H1 (cell line): ENCODE measurements around the gene TUG1. TPM values are rescaled to one million over a fixed set of nuclear protein-coding genes. Genes with fewer than 3 reads are reported as not detected.

Source experiments
- CTCF ChIA-PET: fragments of 300-600 bp; sonication (Branson Sonifier 250); formaldehyde crosslinking; loops from one replicate; lab custom pipeline; 2021; ENCODE audit not compliant: partially characterized antibody; lab: Charles Lee
- POLR2A ChIA-PET: fragments of 300-600 bp; sonication (Branson Sonifier 250); formaldehyde crosslinking; loops from one replicate; lab custom pipeline; 2021; ENCODE audit warnings: inconsistent platforms; ENCODE audit not compliant: partially characterized antibody; lab: Charles Lee
- DNase-seq, 2 experiments: peaks; one replicate each; pipeline versions ENCODE4 v3.0.0 to v3.0.0-alpha.2; 2010 to 2022; ENCODE audit warnings: low spot score in 2 of 2, low read depth in 1 of 2, mixed read lengths in 1 of 2
- FAIRE-seq: peaks from 2 replicates; lab custom pipeline; 2011; peaks lifted over from hg19 to GRCh38; lab: Jason Lieb, UNC
- H2AFZ ChIP-seq: 2 replicates; pipeline ENCODE4 v1.8.1; 2012; ENCODE audit warnings: low read length, inconsistent platforms
- H2AK5ac ChIP-seq: 2 replicates; pipeline ENCODE4 v1.6.1; 2013; ENCODE audit warnings: low read depth, low read length
- H2BK120ac ChIP-seq: replicated peaks from 2 replicates; pipeline ENCODE3; 2013; ENCODE audit warnings: low read depth, low read length, inconsistent platforms
- H2BK12ac ChIP-seq: 2 replicates; pipeline ENCODE4 v1.6.1; 2013; ENCODE audit warnings: low read depth, low read length
- H2BK15ac ChIP-seq: 2 replicates; pipeline ENCODE4 v1.6.1; 2013; ENCODE audit warnings: low read length
- H2BK20ac ChIP-seq: 2 replicates; pipeline ENCODE4 v1.6.1; 2013; ENCODE audit warnings: low read length
- H2BK5ac ChIP-seq: 2 replicates; pipeline ENCODE4 v1.6.1; 2013; ENCODE audit warnings: low read depth, low read length
- H3K14ac ChIP-seq: 2 replicates; pipeline ENCODE4 v1.6.1; 2013; ENCODE audit warnings: inconsistent platforms; ENCODE audit not compliant: insufficient read length
- H3K18ac ChIP-seq: 2 replicates; pipeline ENCODE4 v1.6.1; 2013; ENCODE audit warnings: low read length; ENCODE audit errors: extremely low read depth
- H3K23ac ChIP-seq: 2 replicates; pipeline ENCODE4 v1.6.1; 2013; ENCODE audit warnings: inconsistent platforms; ENCODE audit not compliant: insufficient read length
- H3K23me2 ChIP-seq: 2 replicates; pipeline ENCODE4 v1.6.1; 2013; ENCODE audit warnings: low read depth, low read length
- H3K27ac ChIP-seq: 2 replicates; pipeline ENCODE4 v1.6.1; 2011; ENCODE audit warnings: low read depth, low read length, inconsistent platforms
- H3K27me3 ChIP-seq, 4 experiments: replicated peaks in 1 of 4; 1 replicate in 1 of 4; 2 replicates in 3 of 4; pipeline versions ENCODE4 v1.6.1 to v1.8.1; 2011 to 2013; ENCODE audit warnings: low read length in 3 of 4, mild to moderate bottlenecking in 3 of 4, inconsistent platforms in 2 of 4, mixed read lengths in 2 of 4, moderate library complexity in 1 of 4; ENCODE audit not compliant: control insufficient read depth in 3 of 4, insufficient read depth in 3 of 4; ENCODE audit errors: extremely low read depth in 1 of 4
- H3K36me3 ChIP-seq, 4 experiments: 2 replicates each; pipeline versions ENCODE4 v1.6.1 to v1.8.1; 2011 to 2013; ENCODE audit warnings: mild to moderate bottlenecking in 4 of 4, low read length in 3 of 4, moderate library complexity in 2 of 4, control low read depth in 1 of 4, inconsistent platforms in 1 of 4; ENCODE audit not compliant: insufficient read depth in 4 of 4, control insufficient read depth in 2 of 4
- H3K4ac ChIP-seq: replicated peaks from 2 replicates; pipeline ENCODE3; 2013; ENCODE audit warnings: low read length, low read depth, mixed read lengths, inconsistent platforms; ENCODE audit not compliant: insufficient read length
- H3K4me1 ChIP-seq, 4 experiments: replicated peaks in 1 of 4; 1 replicate in 1 of 4; 2 replicates in 3 of 4; pipeline versions ENCODE4 v1.6.1 to v1.8.1; 2011 to 2013; ENCODE audit warnings: low read length in 3 of 4, inconsistent platforms in 2 of 4, mixed read lengths in 1 of 4; ENCODE audit not compliant: insufficient read depth in 4 of 4, control insufficient read depth in 3 of 4
- H3K4me2 ChIP-seq, 2 experiments: 2 replicates each; pipeline versions ENCODE4 v1.6.1 to v1.8.1; 2011 to 2013; ENCODE audit warnings: low read depth in 2 of 2, low read length in 2 of 2, control low read depth in 1 of 2, inconsistent platforms in 1 of 2, mild to moderate bottlenecking in 1 of 2; ENCODE audit not compliant: insufficient read depth in 1 of 2
- H3K4me3 ChIP-seq, 4 experiments: fragments of 200-600, 300-600 bp in 1 of 4; sonication (generic), shearing (Covaris generic), sonication (Bioruptor Twin) in 1 of 4; 2 replicates each; pipeline versions ENCODE4 v1.5.1 to v1.8.1; 2011 to 2016; ENCODE audit warnings: low read length in 4 of 4, low read depth in 3 of 4, control low read depth in 2 of 4, inconsistent platforms in 2 of 4, mild to moderate bottlenecking in 2 of 4, mixed read lengths in 1 of 4, moderate library complexity in 1 of 4; ENCODE audit not compliant: insufficient read depth in 2 of 4; ENCODE audit errors: extremely low read depth in 1 of 4
- H3K56ac ChIP-seq: replicated peaks from 2 replicates; pipeline ENCODE3; 2013; ENCODE audit warnings: low read depth, mild to moderate bottlenecking, mixed read lengths, low read length, inconsistent platforms; ENCODE audit not compliant: insufficient read length
- H3K79me1 ChIP-seq: 2 replicates; pipeline ENCODE4 v1.6.1; 2013; ENCODE audit warnings: low read depth, low read length, control low read depth
- H3K79me2 ChIP-seq, 2 experiments: 2 replicates each; pipeline versions ENCODE4 v1.6.1 to v1.8.1; 2012 to 2013; ENCODE audit warnings: low read length in 2 of 2, mild to moderate bottlenecking in 2 of 2, inconsistent platforms in 1 of 2; ENCODE audit not compliant: insufficient read depth in 2 of 2, control insufficient read depth in 1 of 2
- H3K9ac ChIP-seq, 4 experiments: replicated peaks in 1 of 4; 1 replicate in 1 of 4; 2 replicates in 3 of 4; pipeline versions ENCODE4 v1.6.1 to v1.8.1; 2011 to 2013; ENCODE audit warnings: low read depth in 3 of 4, low read length in 3 of 4, control low read depth in 2 of 4, mild to moderate bottlenecking in 2 of 4, moderate library complexity in 2 of 4, inconsistent platforms in 1 of 4; ENCODE audit errors: extremely low read depth in 1 of 4
- H3K9me3 ChIP-seq, 2 experiments: 2 replicates each; pipeline versions ENCODE4 v1.6.1 to v1.8.1; 2012 to 2013; ENCODE audit warnings: mild to moderate bottlenecking in 2 of 2, moderate library complexity in 2 of 2, control low read depth in 1 of 2, inconsistent platforms in 1 of 2, low read depth in 1 of 2, low read length in 1 of 2, mixed read lengths in 1 of 2; ENCODE audit not compliant: insufficient read depth in 2 of 2
- H4K20me1 ChIP-seq, 2 experiments: replicated peaks in 1 of 2; 2 replicates each; pipeline versions ENCODE3 to v1.8.1; 2011 to 2013; ENCODE audit warnings: inconsistent platforms in 2 of 2, low read length in 2 of 2, mild to moderate bottlenecking in 1 of 2; ENCODE audit not compliant: insufficient read depth in 2 of 2, control insufficient read depth in 1 of 2
- H4K5ac ChIP-seq: 2 replicates; pipeline ENCODE4 v1.6.1; 2013; ENCODE audit warnings: low read length, low read depth, mixed read lengths, inconsistent platforms; ENCODE audit not compliant: insufficient read length
- H4K8ac ChIP-seq: 2 replicates; pipeline ENCODE4 v1.8.0; 2013; ENCODE audit warnings: mild to moderate bottlenecking, moderate library complexity, low read length, inconsistent platforms; ENCODE audit not compliant: insufficient read depth; ENCODE audit errors: extremely low read depth
- H4K91ac ChIP-seq: replicated peaks from 2 replicates; pipeline ENCODE3; 2013; ENCODE audit warnings: low read length, mixed read lengths, inconsistent platforms; ENCODE audit not compliant: insufficient read length
- WGBS, 2 experiments: shearing (Covaris generic) in 1 of 2; methylation state at CpG; one replicate each; pipeline versions ENCODE4 v1.1.6 to v1.1.7; 2013 to 2015; ENCODE audit warnings: low lambda C conversion rate in 2 of 2, mixed read lengths in 2 of 2, inconsistent platforms in 1 of 2, low coverage in 1 of 2, missing lambda C conversion rate in 1 of 2; ENCODE audit not compliant: insufficient replicate concordance in 2 of 2, insufficient coverage in 1 of 2, insufficient read length in 1 of 2; ENCODE audit errors: extremely low coverage in 1 of 2, missing lambda C conversion rate in 1 of 2; 5-methylcytosine and 5-hydroxymethylcytosine counted together
- polyA plus RNA-seq, 7 experiments: library from polyadenylated mRNA; depleted of rRNA in 3 of 7; stranded (reverse) in 5 of 7; unstranded in 2 of 7; fragments of >200 nt in 5 of 7; fragments of 200-250 nt in 2 of 7; gene quantifications; 1 replicate in 5 of 7; 2 replicates in 1 of 7; 4 replicates in 1 of 7; pipeline versions ENCODE4 v1.2.1 to v1.2.3, GENCODE V29; 2011 to 2013; ENCODE audit warnings: missing spikeins in 2 of 7, mixed read lengths in 2 of 7
- total RNA-seq: library from RNA; stranded (reverse); fragmentation: NEBNext Ultra II Directional; extraction: Animal tissue kit (Norgen Biotek cat#: 25700); gene quantifications from 2 replicates; pipeline ENCODE4 v1.2.1, GENCODE V29; 2021

The TUG1 gene
- total and polyA plus RNA-seq, 2 of the 8 experiments (the other 6 are each of a cell fraction or from before 2014, with no cell fraction given), result 119 to 129 TPM

GRCh38 chr22:30928401-30928800 lies 40.7 kb upstream of the TUG1 start:
- H3K79me1 ChIP-seq, result peaks cover 4% of the 10 kb centered on the region; the same call in 1 of the 2 replicates
- H2BK120ac ChIP-seq, result no peak overlapping the region
- no peak overlapping the region for H3K4me2 ChIP-seq
- H4K91ac ChIP-seq, result no peak overlapping the region
- peaks cover 1 to 12% of the 10 kb centered on the region in 2 experiments for H4K20me1 ChIP-seq
- H4K8ac ChIP-seq, result no peak overlapping the region
- no peak overlapping the region for H3K9ac ChIP-seq
- no peak overlapping the region for H3K56ac ChIP-seq
- no peaks in the 10 kb centered on the region for H3K27me3 ChIP-seq
- no peak overlapping the region for H2BK15ac ChIP-seq
- no peaks in the 10 kb centered on the region for H3K23me2 ChIP-seq
- no peak overlapping the region for H3K18ac ChIP-seq
- H3K79me2 ChIP-seq, result no peaks in the 10 kb centered on the region
- no peak overlapping the region for H3K14ac ChIP-seq
- H3K36me3 ChIP-seq, result peaks cover 54 to 92% (median 80%) of the 10 kb centered on the region in 4 experiments
- no peak overlapping the region for H2AK5ac ChIP-seq
- DNase-seq, result no peak
- WGBS, 2 experiments, result 92% methylated on average over 6 of the region's 6 CpGs; no CpG with 5 or more reads in 1 of the 2 experiments
- no peak overlapping the region for H2BK5ac ChIP-seq
- no peaks in the 10 kb centered on the region for H3K9me3 ChIP-seq
- H3K4me3 ChIP-seq, result no peak overlapping the region
- H4K5ac ChIP-seq, result no peak overlapping the region
- no peak overlapping the region for H3K23ac ChIP-seq
- no peak overlapping the region for H3K4ac ChIP-seq
- POLR2A ChIA-PET, result interaction anchor here (1.1 kb wide), 1 partner anchor 9 kb away, joined by 3 read pairs; no protein-coding TSS in a partner anchor
- H2AFZ ChIP-seq, result no peak overlapping the region
- H3K27ac ChIP-seq, result no peak overlapping the region
- CTCF ChIA-PET, result no interaction called here
- H3K4me1 ChIP-seq, result no peaks in the 10 kb centered on the region
- FAIRE-seq, result no peak
- no peak overlapping the region for H2BK12ac ChIP-seq
- no peak overlapping the region for H2BK20ac ChIP-seq
